GM20000 (cell line): ENCODE measurements around the gene FAM72D.
"Not testable (repeated sequence)": the region's sequence is repeated elsewhere in the genome, so short reads cannot be mapped to it uniquely, and the experiment has no call there.

ENCODE experiments used
- DNase-seq: peaks from one replicate; pipeline ENCODE4 v3.0.0; 2012; ENCODE audit warnings: low spot score

The FAM72D gene

DNA sequence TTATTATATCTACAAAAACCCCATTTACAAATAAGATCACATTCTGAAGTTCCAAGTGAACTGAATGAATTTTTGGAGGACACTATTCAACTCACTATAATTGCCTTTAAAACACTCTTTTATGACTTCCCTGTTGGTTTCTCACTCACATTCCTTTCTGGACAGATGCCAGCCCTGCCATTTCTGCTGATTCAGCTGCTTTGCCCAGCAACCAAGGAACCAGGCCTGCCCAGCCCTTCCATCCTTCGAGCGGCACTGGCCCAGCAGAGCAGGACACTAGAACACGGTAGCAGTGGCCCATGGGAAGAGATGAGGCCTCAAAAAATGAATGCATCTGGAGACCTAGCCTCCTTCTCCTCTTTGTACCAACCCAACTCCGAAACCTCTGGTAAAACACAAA lies 50.5 kb downstream of the FAM72D start:
- DNase-seq: not testable (repeated sequence)

DNA sequence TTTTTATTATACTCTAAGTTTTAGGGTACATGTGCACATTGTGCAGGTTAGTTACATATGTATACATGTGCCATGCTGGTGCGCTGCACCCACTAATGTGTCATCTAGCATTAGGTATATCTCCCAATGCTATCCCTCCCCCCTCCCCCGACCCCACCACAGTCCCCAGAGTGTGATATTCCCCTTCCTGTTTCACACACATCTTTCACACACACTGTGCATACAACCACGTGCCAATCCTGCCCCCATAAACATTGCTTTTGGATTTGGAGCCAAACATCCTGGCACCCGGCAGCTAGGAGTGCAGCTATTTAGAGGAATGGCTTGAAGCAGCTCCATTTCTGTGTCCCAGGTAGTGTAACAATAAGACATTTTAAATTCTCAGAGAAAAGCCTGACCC lies 51.4 kb downstream of the FAM72D start:
- not testable (repeated sequence) for DNase-seq

DNA sequence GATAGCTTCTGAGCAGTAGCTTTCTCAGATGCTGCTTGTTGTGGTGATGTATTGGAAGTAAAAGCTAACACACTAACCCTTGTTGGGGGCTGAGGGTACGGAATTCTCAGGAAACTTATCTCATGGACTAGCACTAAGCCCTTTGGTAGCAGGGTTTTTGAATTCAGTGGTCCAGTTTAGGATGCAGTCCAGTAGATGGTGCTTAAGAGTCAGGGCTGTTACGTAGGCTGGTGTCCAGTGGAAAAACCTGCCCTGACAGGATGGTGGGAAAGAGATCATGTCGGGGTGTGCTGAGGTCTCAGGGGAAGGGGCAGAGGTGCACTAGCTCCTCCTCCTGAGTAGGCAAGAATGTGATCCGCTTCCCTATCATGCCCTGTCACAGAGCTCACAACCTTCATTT lies 59.6 kb downstream of the FAM72D start:
- DNase-seq: not testable (repeated sequence)

DNA sequence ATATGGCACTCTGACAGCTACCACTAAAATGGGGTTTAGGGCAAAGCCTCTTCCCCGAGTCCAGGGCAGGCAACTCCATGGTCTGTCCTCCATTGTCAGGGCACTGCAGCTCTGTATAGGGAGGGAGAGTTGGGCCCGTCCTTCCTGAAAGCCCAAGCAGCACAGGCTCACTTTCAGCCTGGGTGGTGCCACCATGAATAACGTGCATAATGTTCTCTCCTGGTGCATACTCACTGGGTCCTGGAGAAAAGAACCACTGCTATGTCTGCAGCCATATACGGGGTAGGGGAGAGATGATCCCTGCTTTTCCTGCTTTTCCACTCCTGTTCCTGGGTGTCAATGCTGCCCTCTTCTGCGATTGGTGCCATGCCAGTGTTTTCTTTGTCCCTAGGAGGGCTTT lies 60.1 kb downstream of the FAM72D start:
- DNase-seq: not testable (repeated sequence)

DNA sequence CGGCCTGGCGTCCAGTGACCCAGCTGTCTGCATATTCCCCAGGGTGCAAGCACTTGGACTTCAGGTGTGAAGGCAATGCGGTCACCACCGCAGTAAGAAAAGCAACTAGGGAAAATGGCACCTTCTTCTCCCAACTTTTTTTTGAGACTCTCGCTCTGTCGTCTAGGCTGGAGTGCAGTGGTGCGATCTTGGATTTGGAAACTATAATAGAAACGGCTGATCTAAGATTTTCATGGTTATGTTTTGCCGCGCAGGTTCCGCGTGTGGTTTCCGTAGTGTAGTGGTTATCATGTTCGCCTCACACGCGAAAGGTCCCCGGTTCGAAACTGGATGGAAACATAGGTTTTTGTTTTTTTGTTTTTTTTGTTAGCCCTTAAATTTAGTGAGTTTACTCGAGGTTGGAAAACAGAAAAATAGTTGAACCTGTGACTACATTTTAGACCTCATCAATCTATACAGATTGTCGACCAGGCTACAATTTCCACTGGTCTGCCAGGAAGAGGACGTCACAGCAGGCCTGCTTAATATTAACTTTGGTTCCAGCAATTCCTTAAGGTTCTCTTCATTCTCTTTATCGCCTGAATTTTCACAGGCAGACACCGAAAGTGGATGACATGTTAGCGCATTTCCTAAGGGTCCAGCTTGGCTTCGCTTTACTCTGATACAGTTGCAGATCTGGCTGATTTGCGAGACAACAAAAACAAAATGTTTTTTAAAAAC lies 61.3 kb downstream of the FAM72D start:
- not testable (repeated sequence) for DNase-seq

DNA sequence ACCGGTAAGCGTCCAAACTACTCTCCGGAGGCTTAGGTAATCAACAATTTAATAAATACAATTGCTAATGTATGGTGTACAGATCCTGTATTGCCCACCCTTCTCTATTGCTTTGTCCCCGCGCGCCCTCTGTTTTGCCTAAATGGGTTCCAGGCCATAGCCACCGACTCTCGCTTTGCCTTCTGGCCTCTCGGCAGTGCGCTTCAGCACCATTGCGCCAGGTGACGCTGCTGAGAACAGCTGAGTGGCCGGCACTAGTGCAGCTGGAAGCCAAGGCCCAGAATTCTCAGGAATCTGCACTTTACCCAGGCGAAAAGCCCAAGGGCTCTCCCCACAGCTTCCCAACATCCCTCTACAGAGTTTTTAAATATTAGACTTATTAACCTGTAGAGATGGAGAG lies 61.9 kb downstream of the FAM72D start:
- not testable (repeated sequence) for DNase-seq

DNA sequence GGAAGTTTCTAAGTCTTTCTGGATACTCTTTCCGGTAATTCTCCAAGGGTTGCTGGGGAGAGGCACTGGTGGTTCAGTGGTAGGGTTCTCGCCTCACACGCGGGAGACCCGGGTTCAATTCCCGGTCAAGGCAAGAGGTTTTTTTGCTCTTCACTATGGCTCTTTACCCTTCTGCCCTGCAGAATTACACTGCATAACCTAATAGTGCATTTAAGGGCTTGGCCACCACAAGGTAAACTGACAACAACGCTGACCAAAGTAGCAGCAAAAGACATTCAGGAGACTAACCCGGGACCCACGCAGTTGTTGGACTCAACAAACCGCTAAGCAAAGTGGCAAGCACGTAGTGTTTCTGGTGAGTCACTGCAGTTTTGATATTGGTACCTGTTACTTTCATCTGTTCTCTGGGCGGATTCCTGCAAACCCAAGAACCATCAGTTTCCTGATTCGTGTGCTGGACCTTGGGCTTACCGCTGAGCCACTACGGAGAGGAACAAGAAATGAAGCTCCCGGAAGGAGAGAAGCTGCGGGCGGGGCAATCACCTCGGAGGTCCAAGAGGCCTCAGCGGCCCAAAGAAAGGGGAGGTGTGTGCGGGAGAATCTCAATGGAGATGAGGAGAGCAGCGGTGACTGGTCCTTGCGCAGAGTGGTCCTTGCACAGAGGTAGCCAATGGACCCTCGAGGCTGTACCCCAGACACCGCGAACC lies 65.4 kb downstream of the FAM72D start:
- DNase-seq: not testable (repeated sequence)
